GM19240 (cell line): ENCODE measurements around the gene CRTC3.

Source experiments
- DNase-seq: peaks from one replicate; pipeline ENCODE4 v3.0.0; 2011; ENCODE audit warnings: low spot score; ENCODE audit not compliant: insufficient read length

The CRTC3 gene

GRCh38 chr15:90561344-90562244, 31.9 kb downstream of the CRTC3 start:
- no peak for DNase-seq

- no peak for DNase-seq
These were observed 32.9 kb downstream of the CRTC3 start for GRCh38 chr15:90562669-90563068.

DNA sequence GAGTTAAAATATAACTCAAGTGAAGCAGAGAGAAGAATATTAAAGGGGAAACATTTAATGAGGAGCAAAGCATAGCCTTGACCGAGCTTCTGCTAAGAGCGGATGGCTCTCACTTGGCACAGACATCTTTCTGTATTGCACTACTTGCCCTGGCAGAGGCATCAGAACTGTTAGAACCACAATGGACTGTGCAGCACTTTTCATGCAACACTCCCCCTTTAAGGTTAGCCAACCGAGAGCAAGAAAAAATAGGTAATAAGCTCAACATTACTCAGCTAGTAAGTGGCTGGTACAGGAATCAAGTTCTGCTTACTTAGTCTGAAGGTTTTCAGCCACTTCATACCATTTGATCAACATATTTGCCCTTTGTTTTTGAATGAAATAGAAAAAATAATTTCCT, 33.7 kb downstream of the CRTC3 start:
- DNase-seq: no peak

- DNase-seq: no peak
These were observed 34.3 kb downstream of the CRTC3 start for GRCh38 chr15:90564051-90564450.

DNA sequence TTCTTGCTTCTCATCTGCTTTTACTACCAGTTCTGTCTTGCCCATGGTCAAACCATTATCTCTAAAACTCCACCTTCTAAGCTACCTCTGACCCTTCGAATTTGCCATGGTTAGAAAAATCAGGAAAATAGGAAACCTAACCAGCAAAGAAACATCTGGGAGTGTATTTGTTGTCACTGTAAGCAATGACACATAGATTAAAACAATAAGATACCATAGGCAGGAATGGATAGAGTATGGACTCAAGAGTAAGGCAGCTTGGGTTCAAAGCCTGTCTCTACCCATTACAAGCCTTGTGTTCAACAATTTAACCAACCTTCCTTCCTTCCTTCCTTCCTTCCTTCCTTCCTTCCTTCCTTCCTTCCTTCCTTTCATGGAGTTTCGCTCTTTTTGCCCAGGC, 34.9 kb downstream of the CRTC3 start:
- no peak for DNase-seq

DNA sequence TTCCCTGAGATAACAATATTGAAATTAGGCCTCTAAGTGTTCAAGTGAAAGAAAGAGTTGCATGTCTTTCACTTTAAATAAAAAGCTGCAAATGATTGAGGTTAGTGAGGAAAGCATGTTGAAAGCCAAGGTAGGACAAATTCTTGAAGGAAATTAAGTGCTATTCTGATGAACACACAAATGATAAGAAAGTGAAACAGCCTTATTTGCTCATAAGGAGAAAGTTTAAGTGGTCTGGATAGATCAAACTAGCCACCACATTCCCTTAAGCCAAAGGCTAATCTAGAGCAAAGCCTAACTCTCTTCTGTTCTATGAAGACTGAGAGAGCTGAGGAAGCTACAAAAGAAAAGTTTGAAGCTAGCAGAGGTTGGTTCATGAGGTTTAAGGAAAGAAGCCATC, 36.1 kb downstream of the CRTC3 start:
- DNase-seq: no peak

DNA sequence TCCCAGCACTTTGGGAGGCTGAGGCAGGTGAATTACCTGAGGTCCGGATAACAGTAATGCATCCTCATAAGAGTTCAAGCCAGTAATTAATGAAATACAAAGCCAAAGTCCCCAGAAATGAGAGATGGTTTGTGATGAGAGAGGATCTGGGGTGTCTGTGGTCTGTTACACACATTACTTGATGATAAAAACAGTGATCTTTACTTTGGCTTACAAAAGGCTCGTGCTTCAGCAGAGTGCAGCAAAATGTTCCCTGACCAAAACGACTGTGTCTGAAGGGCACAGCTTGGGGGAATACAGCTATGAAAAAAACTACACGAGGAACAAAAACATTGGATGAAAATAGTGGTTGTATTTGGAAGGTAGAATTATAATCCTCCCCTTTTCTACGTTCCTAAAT, 40.9 kb downstream of the CRTC3 start:
- no peak for DNase-seq

DNA sequence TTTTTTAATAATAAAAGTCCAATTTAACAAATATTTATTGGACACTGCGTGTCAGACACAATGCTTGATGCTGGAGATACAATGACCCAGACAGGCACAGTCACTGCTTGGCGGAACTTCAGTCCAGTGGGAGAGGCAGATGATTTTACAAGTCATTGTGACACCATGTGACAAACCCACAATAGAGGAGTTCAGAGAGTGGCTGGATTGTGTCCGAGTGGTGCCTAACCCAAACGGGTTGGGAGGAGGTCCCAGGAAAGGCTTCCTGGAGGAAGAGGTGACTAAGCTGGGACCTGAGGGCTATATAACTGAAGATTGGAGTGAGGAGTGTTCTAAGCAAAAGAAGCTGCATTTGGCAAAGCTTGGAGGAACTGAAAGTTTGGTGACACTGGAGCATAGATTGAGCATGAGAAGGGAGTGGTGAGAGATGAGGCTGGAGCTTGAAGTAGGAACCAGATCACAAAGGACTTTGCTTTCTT, 41.4 kb downstream of the CRTC3 start:
- DNase-seq: no peak

DNA sequence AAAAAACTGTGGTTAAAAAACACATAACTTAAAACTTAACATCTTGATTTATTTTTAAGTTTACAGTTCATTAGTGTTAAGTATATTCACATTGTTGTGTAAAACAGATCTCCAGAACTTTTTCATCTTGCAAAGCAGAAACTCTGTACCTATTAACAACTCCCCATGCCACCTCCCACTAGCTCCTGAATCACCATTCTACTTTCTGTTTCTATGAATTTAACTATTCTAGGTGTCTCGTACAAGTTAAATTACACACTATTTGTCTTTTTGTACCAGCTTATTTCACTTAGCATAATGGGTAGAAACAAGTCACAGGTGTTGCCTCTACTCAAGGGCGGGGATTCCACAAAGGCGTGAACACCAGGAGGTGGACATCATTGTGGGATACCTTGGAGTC, 43.2 kb downstream of the CRTC3 start:
- DNase-seq: no peak

DNA sequence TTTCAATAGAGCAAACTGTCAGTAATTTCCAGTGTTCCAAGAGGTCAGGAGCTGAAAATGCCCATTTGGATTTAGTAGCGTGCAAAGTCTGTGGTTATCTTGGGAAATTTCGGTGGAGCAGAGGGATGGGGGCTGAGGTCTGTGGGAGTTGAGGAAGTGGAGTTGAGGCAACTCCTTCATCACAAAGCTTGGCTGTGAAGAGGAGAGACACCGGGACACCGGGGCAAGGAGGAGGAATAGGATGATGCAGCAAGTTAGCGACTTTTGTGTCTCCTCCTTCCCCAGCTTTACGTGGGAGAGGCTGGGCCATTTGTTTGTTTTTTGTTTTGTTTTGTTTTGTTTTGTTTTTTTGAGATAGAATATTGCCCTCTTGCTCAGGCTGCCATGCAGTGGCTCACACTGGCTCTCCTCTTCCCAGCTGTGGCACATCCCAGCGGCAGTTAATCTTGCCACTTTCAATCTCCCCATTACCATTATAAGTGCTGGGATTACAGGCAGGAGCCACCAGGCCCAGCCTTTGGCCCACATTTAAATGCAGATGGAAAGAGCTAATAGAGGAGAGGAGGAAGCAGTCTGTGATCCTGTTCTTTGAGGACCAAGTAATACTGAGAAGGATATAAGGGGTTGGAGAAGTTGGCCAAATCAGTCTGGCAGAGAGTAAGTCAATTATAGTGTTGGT, 47.1 kb downstream of the CRTC3 start:
- no peak for DNase-seq

DNA sequence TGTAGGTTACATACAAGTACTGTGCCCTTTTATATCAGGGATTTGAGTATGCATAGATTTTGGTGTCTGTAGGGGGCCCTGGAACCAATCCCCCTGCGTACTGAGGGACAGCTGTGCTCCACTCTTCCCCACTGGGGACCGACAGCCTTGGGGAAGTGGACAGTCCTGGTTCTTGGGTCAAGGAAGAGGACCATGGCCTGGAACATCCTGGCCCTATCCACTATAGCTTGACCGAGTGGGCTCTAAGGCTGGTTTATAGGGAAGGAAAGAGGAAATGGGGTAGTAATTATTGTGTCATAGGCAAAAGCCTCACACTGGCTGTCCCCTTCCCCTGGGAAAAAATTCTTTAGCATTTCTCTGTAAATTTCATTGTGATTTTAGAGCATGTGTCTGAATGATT, 49.5 kb downstream of the CRTC3 start:
- no peak for DNase-seq

GRCh38 chr15:90580099-90580498, 50.4 kb downstream of the CRTC3 start:
- DNase-seq: no peak

DNA sequence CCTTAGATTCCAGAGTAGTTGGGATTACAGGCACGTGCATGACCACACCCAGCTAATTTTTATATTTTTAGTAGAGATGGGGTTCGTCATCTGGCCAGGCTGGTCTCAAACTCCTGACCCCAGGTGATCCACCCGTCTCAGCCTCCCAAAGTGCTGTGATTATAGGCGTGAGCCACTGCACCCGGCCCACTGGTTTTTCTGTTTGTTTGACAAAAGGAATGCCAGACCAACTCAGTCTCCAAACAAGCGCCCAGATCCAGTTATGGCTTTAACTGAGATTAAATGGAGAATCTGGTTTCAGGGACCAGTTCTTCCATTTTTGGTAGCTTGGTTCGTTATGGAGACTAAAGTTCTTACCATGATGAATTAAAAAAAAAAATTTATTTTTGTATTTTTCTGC, 50.8 kb downstream of the CRTC3 start:
- DNase-seq: no peak

DNA sequence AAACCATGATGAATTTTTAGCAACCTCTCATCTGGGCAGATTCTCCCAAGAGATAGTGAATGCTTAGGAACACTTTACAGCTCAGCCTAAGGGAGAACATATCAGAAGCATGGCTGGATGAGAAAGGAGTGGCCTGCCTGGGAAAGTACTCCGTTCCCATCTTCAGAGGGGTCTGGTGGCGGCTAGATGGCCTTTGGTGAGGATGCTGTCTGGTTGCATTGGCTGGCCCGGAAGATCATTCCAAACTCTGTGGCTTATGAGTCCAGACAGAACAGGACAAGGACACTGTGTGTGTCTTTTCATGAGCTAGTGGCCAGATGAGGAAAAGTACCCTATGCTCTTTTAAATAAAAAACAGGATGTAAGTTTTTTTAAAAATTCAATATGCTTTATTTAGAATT, 51.2 kb downstream of the CRTC3 start:
- DNase-seq: no peak

- no peak for DNase-seq
These were observed 52.1 kb downstream of the CRTC3 start for GRCh38 chr15:90581771-90582352.

GRCh38 chr15:90582553-90582952, 52.8 kb downstream of the CRTC3 start:
- no peak for DNase-seq

GRCh38 chr15:90583471-90584252, 53.9 kb downstream of the CRTC3 start:
- DNase-seq: no peak

DNA sequence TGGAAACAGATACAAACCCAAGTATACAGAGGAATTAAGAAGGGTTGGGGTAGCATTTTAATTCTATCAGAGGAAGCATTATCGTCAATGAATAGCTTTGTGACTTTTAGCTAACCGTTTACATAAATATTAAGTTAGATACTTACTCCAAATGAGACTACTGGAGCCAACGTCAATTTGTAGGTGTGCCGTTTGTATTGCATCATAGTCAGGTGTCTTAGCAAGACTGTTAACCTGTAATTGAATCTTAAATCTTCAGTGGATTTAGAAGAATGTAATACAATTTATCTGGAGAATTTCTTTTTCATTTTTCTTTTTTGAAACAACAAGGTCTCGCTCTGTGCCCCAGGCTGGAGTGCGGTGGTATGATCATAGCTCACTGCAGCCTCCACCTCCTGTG, 55.1 kb downstream of the CRTC3 start:
- no peak for DNase-seq

- DNase-seq: no peak
These were observed 56.1 kb downstream of the CRTC3 start for GRCh38 chr15:90585863-90586262.

- DNase-seq: no peak
These were observed 57.2 kb downstream of the CRTC3 start for GRCh38 chr15:90586948-90587347.

- no peak for DNase-seq
These were observed 58.7 kb downstream of the CRTC3 start for GRCh38 chr15:90588427-90588826.

- no peak for DNase-seq
These were observed 61.8 kb downstream of the CRTC3 start for GRCh38 chr15:90591524-90591923.
